K562 (cell line): ENCODE results near the gene MEF2B. TPM values are rescaled to one million over a fixed set of nuclear protein-coding genes. Genes with fewer than 3 reads are reported as not detected.

Experiments
- BACH1 ChIP-seq: fragments of 200-800 bp; sonication (Bioruptor generic); IDR thresholded peaks from 2 replicates; pipeline ENCODE4 v1.6.1; 2016; ENCODE audit warnings: missing genetic modification characterization, missing compliant biosample characterization
- CXXC5 ChIP-seq: fragments of 250-450 bp; sonication (Bioruptor Pico); IDR thresholded peaks from 2 replicates; pipeline ENCODE4 v1.8.0; 2022; ENCODE audit warnings: inconsistent platforms, mild to moderate bottlenecking, moderate library complexity
- HDAC8 ChIP-seq: fragments of 450-650 bp; IDR thresholded peaks from 2 replicates; pipeline ENCODE4 v1.6.1; 2016; ENCODE audit warnings: mild to moderate bottlenecking, missing genetic modification characterization, moderate library complexity, missing compliant biosample characterization
- MAZ ChIP-seq, 2 experiments: fragments of 450-650 bp in 1 of 2; sonication (generic) in 1 of 2; formaldehyde crosslinking; IDR thresholded peaks in 1 of 2; conservative IDR thresholded peaks in 1 of 2; 2 replicates each; pipeline versions ENCODE4 v1.4.0 to v1.5.0; 2020; ENCODE audit warnings: mild to moderate bottlenecking in 1 of 2, missing genetic modification reagents in 1 of 2
- MTF1 ChIP-seq: fragments of 250-450 bp; sonication (Bioruptor Pico); IDR thresholded peaks from 2 replicates; pipeline ENCODE4 v1.9.0; 2021; ENCODE audit warnings: moderate library complexity, mild to moderate bottlenecking, inconsistent platforms, borderline replicate concordance
- NCOA6 ChIP-seq: fragments of 450-650 bp; IDR thresholded peaks from 2 replicates; pipeline ENCODE4 v1.6.1; 2017; ENCODE audit warnings: mild to moderate bottlenecking
- NR2C2 ChIP-seq, 2 experiments: fragments of 200-800 bp in 1 of 2; sonication (Bioruptor generic) in 1 of 2; sonication (generic) in 1 of 2; formaldehyde crosslinking in 1 of 2; IDR thresholded peaks; 2 replicates each; pipeline versions ENCODE4 v1.6.1 to v1.8.0; 2016 to 2022; ENCODE audit warnings: mild to moderate bottlenecking in 1 of 2, missing compliant biosample characterization in 1 of 2, missing genetic modification characterization in 1 of 2, missing genetic modification reagents in 1 of 2
- PCBP1 ChIP-seq: fragments of 200-400 bp; formaldehyde crosslinking; IDR thresholded peaks from 2 replicates; pipeline ENCODE4 v1.6.1; 2018; ENCODE audit warnings: mild to moderate bottlenecking, low read depth, low read length; ENCODE audit not compliant: poor library complexity, severe bottlenecking
- PML ChIP-seq: IDR thresholded peaks from 2 replicates; pipeline ENCODE4 v1.6.1; 2012; ENCODE audit warnings: low read length, inconsistent platforms
- RHOXF2B ChIP-seq: fragments of 250-450 bp; sonication (Bioruptor Pico); conservative IDR thresholded peaks from 2 replicates; pipeline ENCODE4 v1.5.1; 2021
- TOE1 ChIP-seq, 2 experiments: fragments of 450-650 bp in 1 of 2; sonication (generic) in 1 of 2; formaldehyde crosslinking in 1 of 2; IDR thresholded peaks; 2 replicates each; pipeline versions ENCODE4 v1.7.1 to v1.8.0; 2016 to 2022; ENCODE audit warnings: borderline replicate concordance in 2 of 2, mild to moderate bottlenecking in 2 of 2, antibody characterized with exemption in 1 of 2, inconsistent platforms in 1 of 2, low read depth in 1 of 2, missing genetic modification reagents in 1 of 2, moderate library complexity in 1 of 2
- ZBTB11 ChIP-seq, 3 experiments: fragments of 200-800 bp in 1 of 3; fragments of 250-450 bp in 1 of 3; fragments of 450-650 bp in 1 of 3; sonication (Bioruptor Pico) in 1 of 3; sonication (Bioruptor generic) in 1 of 3; formaldehyde crosslinking in 1 of 3; IDR thresholded peaks; 2 replicates each; pipeline versions ENCODE4 v1.6.1 to v1.8.0; 2016 to 2022; ENCODE audit warnings: mild to moderate bottlenecking in 2 of 3, missing genetic modification characterization in 2 of 3, missing compliant biosample characterization in 1 of 3, moderate library complexity in 1 of 3
- ZC3H11A ChIP-seq: IDR thresholded peaks from 2 replicates; pipeline ENCODE4 v1.6.1; 2012; ENCODE audit warnings: low read depth, low read length, improper control_type of control experiment
- ZNF143 ChIP-seq: sonication (generic); formaldehyde crosslinking; IDR thresholded peaks from 2 replicates; pipeline ENCODE4 v1.9.0; 2022; ENCODE audit warnings: mild to moderate bottlenecking, missing genetic modification reagents
- ZNF3 ChIP-seq: fragments of 250-450 bp; sonication (Bioruptor Pico); IDR thresholded peaks from 2 replicates; pipeline ENCODE4 v1.5.0; 2021; ENCODE audit warnings: mild to moderate bottlenecking, moderate library complexity
- ZNF609 ChIP-seq: sonication (generic); formaldehyde crosslinking; IDR thresholded peaks from 2 replicates; pipeline ENCODE4 v1.8.1; 2023; ENCODE audit warnings: missing genetic modification reagents, mild to moderate bottlenecking, borderline replicate concordance
- polyA plus RNA-seq, 8 experiments: library from polyadenylated mRNA; depleted of rRNA in 4 of 8; stranded (reverse) in 5 of 8; unstranded in 3 of 8; fragments of >200 nt; fragmentation: Nextera tagmentation in 2 of 8; fragmentation: Illumina TruSeq in 1 of 8; extraction: Ambion mirVana in 2 of 8; extraction: Trizol in 1 of 8; gene quantifications; 2 replicates each; pipeline versions ENCODE4 v1.2.1 to v1.2.3, GENCODE V29; 2011 to 2014; ENCODE audit warnings: inconsistent platforms in 1 of 8, missing spikeins in 1 of 8
- total RNA-seq, 7 experiments: library from RNA; depleted of rRNA in 6 of 7; stranded (reverse); fragments of >200 nt in 6 of 7; fragmentation: Illumina TruSeq in 2 of 7; extraction: Trizol in 2 of 7; gene quantifications; 2 replicates each; pipeline versions ENCODE4 v1.2.1 to v1.2.3, GENCODE V29; 2011 to 2021; ENCODE audit warnings: low replicate concordance in 1 of 7

The MEF2B gene
- total and polyA plus RNA-seq, 9 of the 15 experiments (the other 6 are each of a cell fraction or from before 2014, with no cell fraction given) = 0.14 to 1.9 (median 0.71) TPM; not detected in 3

- TF ChIP-seq ZNF609 = no peak
- no peak for TF ChIP-seq HDAC8 (tag)
- TF ChIP-seq PML = no peak
- TF ChIP-seq RHOXF2B = no peak
- no peak for TF ChIP-seq ZC3H11A
- TF ChIP-seq CXXC5 (CRISPR knock-in tag) = 0 out of 2 replicates have a peak, but pooled peaks have one; percentile 22
- TF ChIP-seq MAZ (CRISPR knock-in tag; conservative IDR thresholded peaks at IDR 0.05 in 1 of 2, IDR thresholded peaks at IDR 0.05 in 1 of 2) = peak; percentile 21 to 68; a peak in 2 of 4 replicates
- no peak for TF ChIP-seq ZNF3 (CRISPR knock-in tag)
- no peak for TF ChIP-seq PCBP1
- TF ChIP-seq NR2C2 (CRISPR knock-in tag; IDR thresholded peaks at IDR 0.05) = no peak
- TF ChIP-seq NR2C2 (tag; IDR thresholded peaks at IDR 0.05) = no peak
- no peak for TF ChIP-seq ZNF143
- TF ChIP-seq TOE1 (IDR thresholded peaks at IDR 0.05; ENCODE audit: borderline replicate concordance) = no peak
- TF ChIP-seq TOE1 (CRISPR knock-in tag; IDR thresholded peaks at IDR 0.05; ENCODE audit: borderline replicate concordance, low read depth) = no peak
- no peak for TF ChIP-seq MTF1 (CRISPR knock-in tag)
- TF ChIP-seq ZBTB11 (CRISPR knock-in tag; IDR thresholded peaks at IDR 0.05) = peak in 1 of 3 experiments; percentile 64; a peak in 1 of 6 replicates
- no peak for TF ChIP-seq NCOA6
- TF ChIP-seq BACH1 = no peak
Observed at GRCh38 chr19:19120308-19121231, 49.5 kb downstream of the MEF2B start (continued).
